Measurements from ENCODE around the gene LPCAT3. TPM values are rescaled to one million over a fixed set of nuclear protein-coding genes. Genes with fewer than 3 reads are reported as not detected.

Gene LPCAT3
- total and polyA plus RNA-seq, 2 of the 4 experiments (the other 2 are of a cell fraction), result 7.0 to 18.6 TPM

- Histone ChIP-seq H3K79me1 (ENCODE audit: low read depth in 1 of 2, low read length in 2 of 2) (no peaks in the 10 kb centered on the region), H3K4me2 (ENCODE audit: low read depth, low read length) (no peak overlapping the region), H3K4me1 (ENCODE audit: control insufficient read depth, insufficient read depth, low read length) (no peaks in the 10 kb centered on the region), H2BK120ac (ENCODE audit: low read depth, low read length) (no peak overlapping the region), H4K8ac (ENCODE audit: low read depth in 2 of 2, low read length in 2 of 2) (no peak overlapping the region), H4K20me1 (ENCODE audit: insufficient read depth, low read length) (no peaks in the 10 kb centered on the region), H3K4ac (ENCODE audit: low read depth, low read length) (no peak overlapping the region), H4K5ac (ENCODE audit: low read depth, low read length) (no peak overlapping the region), H2AK5ac (ENCODE audit: low read depth, low read length) (no peak overlapping the region), H3K36me3 (ENCODE audit: control insufficient read depth, insufficient read depth, low read length) (no peaks in the 10 kb centered on the region), H3K23ac (ENCODE audit: low read depth, low read length) (no peak overlapping the region), H3K9me3 (ENCODE audit: control insufficient read depth, insufficient read depth, low read length) (no peaks in the 10 kb centered on the region), H3K27me3 (ENCODE audit: control insufficient read depth, insufficient read depth, low read length) (peaks cover 10% of the 10 kb centered on the region), H4K91ac (ENCODE audit: insufficient read depth, low read depth, low read length) (no peak overlapping the region), H2BK20ac (ENCODE audit: low read depth, low read length) (no peak overlapping the region), H3K27ac (ENCODE audit: insufficient read depth, low read length) (no peak overlapping the region), H2AFZ (replicated peaks; ENCODE audit: low read length, poor library complexity) (no peak overlapping the region), H3K18ac (ENCODE audit: low read depth, low read length) (no peak overlapping the region), H3K9me1 (ENCODE audit: insufficient read depth, low read length) (no peaks in the 10 kb centered on the region), H2BK15ac (ENCODE audit: low read depth, low read length) (no peak overlapping the region), H3K4me3 (ENCODE audit: insufficient read depth, low read depth, low read length) (no peak overlapping the region), H3K9ac (ENCODE audit: low read depth, low read length) (no peak overlapping the region), H2AK9ac (replicated peaks; ENCODE audit: low read depth, low read length, poor library complexity) (no peak overlapping the region), H3K14ac (replicated peaks; ENCODE audit: low read depth, low read length) (no peak overlapping the region), H3K56ac (ENCODE audit: extremely low read depth, insufficient read depth, low read length) (no peak overlapping the region), H2BK5ac (ENCODE audit: low read depth, low read length, poor library complexity, severe bottlenecking) (no peak overlapping the region)
- BruUV-seq (replicated peaks), result no TSS peak
- intact Hi-C loops (cut with micrococcal nuclease), result no loop called here
- in situ Hi-C loops (cut with MboI; ENCODE audit: low sequenced_read_pairs), result no loop called here
- TF ChIP-seq USF2 (IDR thresholded peaks at IDR 0.05; ENCODE audit: low read depth, low read length) (no peak), CEBPB (IDR thresholded peaks at IDR 0.05; ENCODE audit: low read depth, low read length) (no peak), CHD1 (IDR thresholded peaks at IDR 0.05; ENCODE audit: low read depth, low read length) (no peak), FOS (IDR thresholded peaks at IDR 0.05; ENCODE audit: low read depth, low read length) (no peak), RCOR1 (IDR thresholded peaks at IDR 0.05; ENCODE audit: insufficient replicate concordance, low read length) (no peak), SMC3 (IDR thresholded peaks at IDR 0.05; ENCODE audit: low read depth, low read length) (no peak), MXI1 (IDR thresholded peaks at IDR 0.05; ENCODE audit: borderline replicate concordance, low read depth, low read length) (no peak), POLR2A (IDR thresholded peaks at IDR 0.05; ENCODE audit: low read depth, low read length) (no peak), RAD21 (IDR thresholded peaks at IDR 0.05; ENCODE audit: low read length) (no peak), MAZ (IDR thresholded peaks at IDR 0.05; ENCODE audit: borderline replicate concordance, low read depth, low read length) (no peak)
- ChIA-PET CTCF (no interaction called here), POLR2A (ENCODE audit: unreplicated experiment) (no interaction called here)
- dilution Hi-C loops (cut with HindIII; ENCODE audit: low sequenced_read_pairs, unreplicated experiment), result no loop called here
- 58% methylated on average over 5 of the region's 9 CpGs; no CpG with 5 or more reads in 1 of the 2 experiments for WGBS, 2 experiments (ENCODE audit: extremely low coverage in 2 of 2, insufficient read length in 1 of 2)
- DNase-seq (no peak), ATAC-seq (ENCODE audit: low read depth) (no peak)
Measured at GRCh38 chr12:7045913-7046312, 27.6 kb upstream of the LPCAT3 start.

Data from IMR-90 (cell line).